CD4-positive, alpha-beta T cell treated with Interleukin-2 at 100 ng/mL for 4 hours (primary cell): ENCODE results near the gene ANKRD29.
"Not testable (repeated sequence)": the region's sequence is repeated elsewhere in the genome, so short reads cannot be mapped to it uniquely, and the experiment has no call there.

Experiments
- DNase-seq: peaks from one replicate; pipeline ENCODE4 v3.0.0-alpha.2; 2020; ENCODE audit warnings: low spot score

Gene ANKRD29

GRCh38 chr18:23616258-23616657 is 46.5 kb downstream of the ANKRD29 start:
- DNase-seq = no peak

- DNase-seq = no peak
These were observed 47.8 kb downstream of the ANKRD29 start for GRCh38 chr18:23614891-23615290.

DNA sequence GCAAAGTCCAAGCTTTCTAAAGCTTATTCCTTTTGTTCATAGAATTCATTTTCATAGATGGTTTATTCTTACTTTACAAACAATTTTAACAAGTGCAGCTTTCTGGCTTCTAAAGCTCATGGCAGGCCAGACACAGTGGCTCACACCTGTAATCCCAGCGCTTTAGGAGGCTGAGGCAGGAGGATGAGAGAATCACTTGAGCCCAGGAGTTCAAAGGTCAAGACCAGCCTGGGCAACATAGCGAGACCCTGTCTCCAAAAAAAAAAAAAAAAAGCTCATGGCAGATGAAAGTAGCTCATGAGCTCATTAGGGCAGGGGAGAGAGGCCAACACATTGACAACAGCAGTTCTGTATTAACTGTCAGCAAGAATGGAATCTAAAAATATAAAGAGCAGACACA is 48.3 kb downstream of the ANKRD29 start:
- DNase-seq = no peak

GRCh38 chr18:23613091-23613475 is 49.6 kb downstream of the ANKRD29 start:
- not testable (repeated sequence) for DNase-seq

DNA sequence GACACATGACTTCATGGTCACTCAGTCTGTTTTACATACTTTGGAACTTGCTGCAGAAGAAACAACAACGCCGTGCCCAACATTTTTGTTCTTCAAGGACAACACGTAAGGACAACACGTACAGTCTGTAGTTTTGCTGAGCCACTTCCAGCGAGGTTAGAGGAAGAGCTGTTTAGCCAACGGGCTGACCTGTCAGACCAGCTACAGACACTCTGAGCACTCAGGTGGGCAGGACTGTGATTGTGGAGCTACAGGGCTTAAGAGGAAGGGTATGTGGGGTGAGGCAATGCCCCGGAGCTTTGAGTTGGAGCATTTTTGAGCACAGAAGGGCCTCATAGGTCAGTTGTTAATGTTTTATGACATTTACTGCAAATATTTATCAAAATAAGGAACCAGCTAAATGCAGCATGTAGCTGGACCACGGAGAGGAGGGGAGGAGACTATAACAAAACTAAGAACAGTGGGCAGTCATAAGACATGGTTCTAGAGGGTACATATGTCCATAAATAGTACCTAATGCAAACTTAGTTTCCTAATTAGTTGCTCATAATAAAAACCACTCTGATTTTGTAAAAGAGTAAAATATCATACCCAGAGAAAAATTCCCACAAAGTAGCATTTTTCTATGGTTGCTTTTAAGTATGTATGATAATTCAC is 50.1 kb downstream of the ANKRD29 start:
- no peak for DNase-seq

- no peak for DNase-seq
These were observed 53.2 kb downstream of the ANKRD29 start for GRCh38 chr18:23609390-23610023.

DNA sequence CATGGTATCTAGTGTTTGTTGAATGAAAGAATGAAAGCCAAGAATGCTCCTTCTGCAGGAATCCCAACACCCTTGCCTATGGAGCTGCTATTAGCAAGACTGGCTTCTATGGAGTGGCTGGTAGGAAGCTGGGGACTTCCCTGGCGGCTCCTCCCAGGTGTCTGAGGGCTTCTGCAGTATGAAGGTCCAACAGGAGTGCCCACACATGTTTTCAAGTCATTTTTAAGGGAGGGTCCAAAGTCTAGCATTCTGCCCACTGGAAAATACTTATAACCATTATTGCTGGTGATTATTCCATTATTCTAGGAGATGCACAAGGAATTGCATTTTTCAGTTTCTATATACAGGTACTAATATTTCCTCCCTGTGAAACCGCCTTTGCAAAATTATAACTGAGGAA is 54.5 kb downstream of the ANKRD29 start:
- DNase-seq = no peak

DNA sequence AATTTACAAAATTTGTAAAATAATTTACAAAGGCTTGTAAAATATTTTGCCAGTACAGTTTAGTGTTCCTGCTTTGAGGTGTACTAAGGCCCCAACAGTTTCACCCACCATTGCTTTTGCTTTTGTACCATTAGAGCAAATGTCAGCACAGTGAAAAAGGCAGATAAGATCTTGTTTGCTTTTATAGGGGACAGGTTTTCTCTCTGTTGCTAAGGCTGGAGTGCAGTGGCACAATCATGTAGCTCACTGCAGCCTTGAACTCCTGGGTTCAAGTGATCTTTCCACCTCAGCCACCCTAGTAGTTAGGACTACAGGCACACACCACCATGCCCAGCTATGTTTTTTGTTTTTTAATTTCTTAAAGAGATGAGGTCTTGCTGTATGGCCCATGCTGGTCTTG is 56.8 kb downstream of the ANKRD29 start:
- no peak for DNase-seq

DNA sequence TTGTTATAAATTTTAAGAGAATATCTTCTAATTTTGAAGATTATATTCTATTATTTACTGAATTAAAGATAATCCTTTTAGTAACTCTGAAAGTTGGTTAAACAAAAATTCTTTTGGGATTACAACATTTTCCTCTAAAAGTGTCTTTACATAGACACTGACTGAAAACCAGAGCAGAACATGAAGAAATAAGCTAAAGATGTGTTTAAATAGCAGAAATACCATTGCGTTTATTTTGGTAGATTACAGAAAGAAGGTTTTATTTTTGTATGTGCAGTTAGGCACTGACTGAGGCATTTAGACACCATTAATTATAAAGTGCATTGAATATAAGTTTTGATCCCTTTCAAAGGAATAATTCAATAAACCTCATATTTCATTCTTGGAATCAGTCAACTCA is 62.9 kb downstream of the ANKRD29 start:
- DNase-seq = no peak

GRCh38 chr18:23596183-23596582 is 66.5 kb downstream of the ANKRD29 start:
- DNase-seq = no peak

DNA sequence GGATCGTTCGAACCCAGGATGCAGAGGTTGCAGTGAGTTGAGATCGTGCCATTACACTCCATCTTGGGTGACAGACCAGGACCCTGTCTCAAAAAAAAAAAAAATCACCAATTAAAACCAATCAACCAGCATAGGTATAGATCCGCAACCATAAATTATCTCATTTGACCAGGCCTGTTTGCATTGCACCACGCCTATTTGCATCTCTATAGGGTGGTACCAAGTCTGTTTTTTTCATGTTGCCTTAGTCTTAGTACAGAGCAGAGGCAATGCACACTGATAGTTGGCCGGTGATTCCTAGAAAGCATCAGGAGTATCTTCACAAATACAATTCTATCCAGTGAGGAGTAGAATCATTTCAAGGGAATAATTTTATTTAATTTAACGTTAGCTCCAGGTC is 67.1 kb downstream of the ANKRD29 start:
- DNase-seq = no peak

DNA sequence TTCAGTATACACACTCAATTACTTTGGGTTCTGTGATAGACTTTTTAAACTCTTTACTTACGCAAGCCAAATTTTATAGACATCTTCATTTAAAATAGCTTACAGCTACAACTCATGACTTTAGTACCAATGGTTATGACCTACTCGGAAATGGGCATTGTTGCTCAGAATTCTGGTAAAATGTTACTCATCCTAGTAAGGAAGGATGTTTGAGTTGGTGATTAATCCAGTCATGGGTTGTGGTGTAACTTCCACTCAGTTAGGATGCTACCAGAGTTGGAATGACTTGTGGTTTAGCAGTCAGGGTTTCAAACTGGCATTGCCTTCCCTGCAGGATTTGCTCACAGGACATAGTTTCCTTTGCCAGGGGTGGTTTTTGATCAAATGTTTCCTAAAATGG is 69.0 kb downstream of the ANKRD29 start:
- no peak for DNase-seq

- DNase-seq = no peak
These were observed 69.8 kb downstream of the ANKRD29 start for GRCh38 chr18:23592911-23593310.

- DNase-seq = no peak
These were observed 71.7 kb downstream of the ANKRD29 start for GRCh38 chr18:23591011-23591410.

- no peak for DNase-seq
These were observed 73.7 kb downstream of the ANKRD29 start for GRCh38 chr18:23588836-23589560.

GRCh38 chr18:23587220-23587642 is 75.5 kb downstream of the ANKRD29 start:
- DNase-seq = no peak

- peak; percentile 91 for DNase-seq
These were observed 76.2 kb downstream of the ANKRD29 start, which contains the start of gene NPC1 for GRCh38 chr18:23586249-23587196. Gene NPC1, minus strand, starts transcription at chr18:23586506. Its CDS starts 163 bp downstream, at chr18:23586343.

GRCh38 chr18:23585897-23586248 is 76.8 kb downstream of the ANKRD29 start:
- no peak for DNase-seq

- peak; percentile 44 for DNase-seq
These were observed 77.5 kb downstream of the ANKRD29 start for GRCh38 chr18:23585007-23585871.

GRCh38 chr18:23584019-23584983 is 78.4 kb downstream of the ANKRD29 start:
- no peak for DNase-seq
